Panc1 (cell line): ENCODE data around the gene XRCC4. TPM values are rescaled to one million over a fixed set of nuclear protein-coding genes. Genes with fewer than 3 reads are reported as not detected.

Experiments used
- ATAC-seq: fragments of 200-7000 bp; cut with Tn5 transposase; 2 replicates; pipeline ENCODE4 v1.9.1; 2020; ENCODE audit warnings: mild to moderate bottlenecking, moderate library complexity
- BruUV-seq: library from RNA; stranded (reverse); fragments of 400-500 nt; replicated peaks from 2 replicates; lab custom pipeline; 2021; lab: Mats Ljungman, UMichigan
- CTCF ChIA-PET: fragments of 300-600 bp; sonication (Branson Sonifier 250); formaldehyde crosslinking; loops from one replicate; lab custom pipeline; 2022; ENCODE audit warnings: antibody characterized with exemption; lab: Charles Lee
- POLR2A ChIA-PET: fragments of 300-600 bp; sonication (Branson Sonifier 250); formaldehyde crosslinking; loops from one replicate; lab custom pipeline; 2022; ENCODE audit warnings: antibody characterized with exemption; lab: Charles Lee
- DNase-seq: peaks from one replicate; pipeline ENCODE4 v3.0.0-alpha.2; 2010; ENCODE audit warnings: low read depth, low spot score
- H3K27ac ChIP-seq: 2 replicates; pipeline ENCODE4 v1.5.1; 2011; ENCODE audit warnings: mild to moderate bottlenecking, low read length, inconsistent platforms
- H3K27me3 ChIP-seq: fragments of 200-500 bp; sonication (Bioruptor generic); 2 replicates; pipeline ENCODE4 v1.6.0; 2014; ENCODE audit warnings: low read length, inconsistent platforms; ENCODE audit not compliant: control insufficient read depth, insufficient read depth
- H3K36me3 ChIP-seq: fragments of 200-500 bp; sonication (Bioruptor generic); 2 replicates; pipeline ENCODE4 v1.5.1; 2014; ENCODE audit warnings: inconsistent platforms, mild to moderate bottlenecking, low read length, moderate library complexity; ENCODE audit not compliant: control insufficient read depth, insufficient read depth
- H3K4me1 ChIP-seq: 2 replicates; pipeline ENCODE4 v1.5.1; 2011; ENCODE audit warnings: inconsistent platforms, mild to moderate bottlenecking, low read length, moderate library complexity; ENCODE audit not compliant: control insufficient read depth, insufficient read depth
- H3K4me3 ChIP-seq, 2 experiments: 2 replicates each; pipeline ENCODE4 v1.5.1; 2011 to 2012; ENCODE audit warnings: low read depth in 2 of 2, low read length in 2 of 2, mild to moderate bottlenecking in 2 of 2, inconsistent platforms in 1 of 2, moderate library complexity in 1 of 2
- H3K9me3 ChIP-seq: fragments of 200-500 bp; sonication (Bioruptor generic); 2 replicates; pipeline ENCODE4 v1.5.1; 2014; ENCODE audit warnings: low read depth, mild to moderate bottlenecking, inconsistent platforms, low read length, moderate library complexity; ENCODE audit not compliant: control insufficient read depth, insufficient read depth
- CTCF ChIP-seq: fragments of 450-650 bp; IDR thresholded peaks from 2 replicates; pipeline ENCODE4 v1.5.1; 2017; ENCODE audit warnings: mild to moderate bottlenecking
- POLR2AphosphoS5 ChIP-seq: IDR thresholded peaks from 2 replicates; pipeline ENCODE4 v1.6.1; 2012; ENCODE audit warnings: mild to moderate bottlenecking, low read depth, low read length, moderate library complexity
- SIN3A ChIP-seq: IDR thresholded peaks from 2 replicates; pipeline ENCODE4 v1.6.1; 2012; ENCODE audit warnings: low read depth, mild to moderate bottlenecking, low read length, moderate library complexity, borderline replicate concordance; ENCODE audit not compliant: insufficient read depth
- TCF7L2 ChIP-seq: IDR thresholded peaks from 2 replicates; pipeline ENCODE4 v1.6.1; 2011; ENCODE audit warnings: mild to moderate bottlenecking, low read depth, low read length, inconsistent platforms
- in situ Hi-C: cut with HindIII; loops from 2 replicates; pipeline ENCODE4 v1.10.0; 2016; ENCODE audit warnings: low sequenced_read_pairs, low pct_unique_long_range_greater_than_20kb
- intact Hi-C: fragments of 100-400 bp; cut with micrococcal nuclease; formaldehyde crosslinking; loops from one replicate; pipeline ENCODE4 v1.10.0; 2022; ENCODE audit not compliant: unreplicated experiment
- total RNA-seq: library from RNA; stranded (reverse); gene quantifications from one replicate; pipeline ENCODE4 v1.2.1, GENCODE V29; 2021; ENCODE audit not compliant: unreplicated experiment
- TF ChIP-seq, protein P1 (sequence below), 2 experiments: IDR thresholded peaks; 2 replicates each; pipeline ENCODE4 v1.6.1; 2011 to 2012; ENCODE audit warnings: low read depth in 2 of 2, control low read depth in 1 of 2, low read length in 1 of 2, mild to moderate bottlenecking in 1 of 2, moderate library complexity in 1 of 2; ENCODE audit not compliant: insufficient read depth in 1 of 2

Gene XRCC4
- total RNA-seq, 1 experiment from 2014 or later: 12.5 TPM

GRCh38 chr5:83227611-83228010, 150.3 kb downstream of the XRCC4 start:
- Histone ChIP-seq H3K9me3 (no peaks in the 10 kb centered on the region), H3K27me3 (no peaks in the 10 kb centered on the region), H3K4me3 (no peak overlapping the region), H3K4me1 (no peaks in the 10 kb centered on the region), H3K27ac (no peak overlapping the region), H3K36me3 (no peaks in the 10 kb centered on the region)
- DNase-seq (no peak), ATAC-seq (no peak)
- ChIA-PET POLR2A (no interaction called here), CTCF (no interaction called here)
- intact Hi-C loops (no loop called here), in situ Hi-C loops (no loop called here)
- BruUV-seq: no TSS peak
- no peak for TF ChIP-seq SIN3A
- TF ChIP-seq POLR2AphosphoS5: no peak
- no peak for TF ChIP-seq TCF7L2
- no peak for TF ChIP-seq CTCF
- TF ChIP-seq, protein P1, sequence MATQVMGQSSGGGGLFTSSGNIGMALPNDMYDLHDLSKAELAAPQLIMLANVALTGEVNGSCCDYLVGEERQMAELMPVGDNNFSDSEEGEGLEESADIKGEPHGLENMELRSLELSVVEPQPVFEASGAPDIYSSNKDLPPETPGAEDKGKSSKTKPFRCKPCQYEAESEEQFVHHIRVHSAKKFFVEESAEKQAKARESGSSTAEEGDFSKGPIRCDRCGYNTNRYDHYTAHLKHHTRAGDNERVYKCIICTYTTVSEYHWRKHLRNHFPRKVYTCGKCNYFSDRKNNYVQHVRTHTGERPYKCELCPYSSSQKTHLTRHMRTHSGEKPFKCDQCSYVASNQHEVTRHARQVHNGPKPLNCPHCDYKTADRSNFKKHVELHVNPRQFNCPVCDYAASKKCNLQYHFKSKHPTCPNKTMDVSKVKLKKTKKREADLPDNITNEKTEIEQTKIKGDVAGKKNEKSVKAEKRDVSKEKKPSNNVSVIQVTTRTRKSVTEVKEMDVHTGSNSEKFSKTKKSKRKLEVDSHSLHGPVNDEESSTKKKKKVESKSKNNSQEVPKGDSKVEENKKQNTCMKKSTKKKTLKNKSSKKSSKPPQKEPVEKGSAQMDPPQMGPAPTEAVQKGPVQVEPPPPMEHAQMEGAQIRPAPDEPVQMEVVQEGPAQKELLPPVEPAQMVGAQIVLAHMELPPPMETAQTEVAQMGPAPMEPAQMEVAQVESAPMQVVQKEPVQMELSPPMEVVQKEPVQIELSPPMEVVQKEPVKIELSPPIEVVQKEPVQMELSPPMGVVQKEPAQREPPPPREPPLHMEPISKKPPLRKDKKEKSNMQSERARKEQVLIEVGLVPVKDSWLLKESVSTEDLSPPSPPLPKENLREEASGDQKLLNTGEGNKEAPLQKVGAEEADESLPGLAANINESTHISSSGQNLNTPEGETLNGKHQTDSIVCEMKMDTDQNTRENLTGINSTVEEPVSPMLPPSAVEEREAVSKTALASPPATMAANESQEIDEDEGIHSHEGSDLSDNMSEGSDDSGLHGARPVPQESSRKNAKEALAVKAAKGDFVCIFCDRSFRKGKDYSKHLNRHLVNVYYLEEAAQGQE (IDR thresholded peaks at IDR 0.05; ENCODE audit: insufficient read depth in 1 of 2, low read depth in 2 of 2, low read length in 1 of 2): no peak

GRCh38 chr5:83230511-83230910, 153.2 kb downstream of the XRCC4 start:
- H3K9me3 ChIP-seq: no peaks in the 10 kb centered on the region
- no peak overlapping the region for H3K27ac ChIP-seq
- in situ Hi-C loops (no loop called here), intact Hi-C loops (no loop called here)
- ATAC-seq: no peak
- no peak for TF ChIP-seq TCF7L2
- no peak for TF ChIP-seq CTCF
- no peak for TF ChIP-seq SIN3A
- TF ChIP-seq, protein P1 (IDR thresholded peaks at IDR 0.05; ENCODE audit: insufficient read depth in 1 of 2, low read depth in 2 of 2, low read length in 1 of 2): no peak
- TF ChIP-seq POLR2AphosphoS5: no peak
- no peaks in the 10 kb centered on the region for H3K4me1 ChIP-seq
- no peak for DNase-seq
- POLR2A ChIA-PET: no interaction called here
- CTCF ChIA-PET: no interaction called here
- no TSS peak for BruUV-seq
- no peaks in the 10 kb centered on the region for H3K27me3 ChIP-seq
- H3K36me3 ChIP-seq: no peaks in the 10 kb centered on the region
- H3K4me3 ChIP-seq: no peak overlapping the region
